Panc1 (cell line): ENCODE results near the gene ZNF782. TPM values are rescaled to one million over a fixed set of nuclear protein-coding genes. Genes with fewer than 3 reads are reported as not detected.

Experiments
- ATAC-seq: fragments of 200-7000 bp; cut with Tn5 transposase; 2 replicates; pipeline ENCODE4 v1.9.1; 2020; ENCODE audit warnings: mild to moderate bottlenecking, moderate library complexity
- BruUV-seq: library from RNA; stranded (reverse); fragments of 400-500 nt; replicated peaks from 2 replicates; lab custom pipeline; 2021; lab: Mats Ljungman, UMichigan
- CTCF ChIA-PET: fragments of 300-600 bp; sonication (Branson Sonifier 250); formaldehyde crosslinking; loops from one replicate; lab custom pipeline; 2022; ENCODE audit warnings: antibody characterized with exemption; lab: Charles Lee
- POLR2A ChIA-PET: fragments of 300-600 bp; sonication (Branson Sonifier 250); formaldehyde crosslinking; loops from one replicate; lab custom pipeline; 2022; ENCODE audit warnings: antibody characterized with exemption; lab: Charles Lee
- DNase-seq: peaks from one replicate; pipeline ENCODE4 v3.0.0-alpha.2; 2010; ENCODE audit warnings: low read depth, low spot score
- H3K27ac ChIP-seq: 2 replicates; pipeline ENCODE4 v1.5.1; 2011; ENCODE audit warnings: mild to moderate bottlenecking, low read length, inconsistent platforms
- H3K27me3 ChIP-seq: fragments of 200-500 bp; sonication (Bioruptor generic); 2 replicates; pipeline ENCODE4 v1.6.0; 2014; ENCODE audit warnings: low read length, inconsistent platforms; ENCODE audit not compliant: control insufficient read depth, insufficient read depth
- H3K36me3 ChIP-seq: fragments of 200-500 bp; sonication (Bioruptor generic); 2 replicates; pipeline ENCODE4 v1.5.1; 2014; ENCODE audit warnings: inconsistent platforms, mild to moderate bottlenecking, low read length, moderate library complexity; ENCODE audit not compliant: control insufficient read depth, insufficient read depth
- H3K4me1 ChIP-seq: 2 replicates; pipeline ENCODE4 v1.5.1; 2011; ENCODE audit warnings: inconsistent platforms, mild to moderate bottlenecking, low read length, moderate library complexity; ENCODE audit not compliant: control insufficient read depth, insufficient read depth
- H3K4me3 ChIP-seq, 2 experiments: 2 replicates each; pipeline ENCODE4 v1.5.1; 2011 to 2012; ENCODE audit warnings: low read depth in 2 of 2, low read length in 2 of 2, mild to moderate bottlenecking in 2 of 2, inconsistent platforms in 1 of 2, moderate library complexity in 1 of 2
- H3K9me3 ChIP-seq: fragments of 200-500 bp; sonication (Bioruptor generic); 2 replicates; pipeline ENCODE4 v1.5.1; 2014; ENCODE audit warnings: low read depth, mild to moderate bottlenecking, inconsistent platforms, low read length, moderate library complexity; ENCODE audit not compliant: control insufficient read depth, insufficient read depth
- CTCF ChIP-seq: fragments of 450-650 bp; IDR thresholded peaks from 2 replicates; pipeline ENCODE4 v1.5.1; 2017; ENCODE audit warnings: mild to moderate bottlenecking
- POLR2AphosphoS5 ChIP-seq: IDR thresholded peaks from 2 replicates; pipeline ENCODE4 v1.6.1; 2012; ENCODE audit warnings: mild to moderate bottlenecking, low read depth, low read length, moderate library complexity
- SIN3A ChIP-seq: IDR thresholded peaks from 2 replicates; pipeline ENCODE4 v1.6.1; 2012; ENCODE audit warnings: low read depth, mild to moderate bottlenecking, low read length, moderate library complexity, borderline replicate concordance; ENCODE audit not compliant: insufficient read depth
- TCF7L2 ChIP-seq: IDR thresholded peaks from 2 replicates; pipeline ENCODE4 v1.6.1; 2011; ENCODE audit warnings: mild to moderate bottlenecking, low read depth, low read length, inconsistent platforms
- in situ Hi-C: cut with HindIII; loops from 2 replicates; pipeline ENCODE4 v1.10.0; 2016; ENCODE audit warnings: low sequenced_read_pairs, low pct_unique_long_range_greater_than_20kb
- intact Hi-C: fragments of 100-400 bp; cut with micrococcal nuclease; formaldehyde crosslinking; loops from one replicate; pipeline ENCODE4 v1.10.0; 2022; ENCODE audit not compliant: unreplicated experiment
- total RNA-seq: library from RNA; stranded (reverse); gene quantifications from one replicate; pipeline ENCODE4 v1.2.1, GENCODE V29; 2021; ENCODE audit not compliant: unreplicated experiment
- TF ChIP-seq, protein P1 (sequence below), 2 experiments: IDR thresholded peaks; 2 replicates each; pipeline ENCODE4 v1.6.1; 2011 to 2012; ENCODE audit warnings: low read depth in 2 of 2, control low read depth in 1 of 2, low read length in 1 of 2, mild to moderate bottlenecking in 1 of 2, moderate library complexity in 1 of 2; ENCODE audit not compliant: insufficient read depth in 1 of 2

Gene ZNF782
- total RNA-seq, 1 experiment from 2014 or later = 3.3 TPM

DNA sequence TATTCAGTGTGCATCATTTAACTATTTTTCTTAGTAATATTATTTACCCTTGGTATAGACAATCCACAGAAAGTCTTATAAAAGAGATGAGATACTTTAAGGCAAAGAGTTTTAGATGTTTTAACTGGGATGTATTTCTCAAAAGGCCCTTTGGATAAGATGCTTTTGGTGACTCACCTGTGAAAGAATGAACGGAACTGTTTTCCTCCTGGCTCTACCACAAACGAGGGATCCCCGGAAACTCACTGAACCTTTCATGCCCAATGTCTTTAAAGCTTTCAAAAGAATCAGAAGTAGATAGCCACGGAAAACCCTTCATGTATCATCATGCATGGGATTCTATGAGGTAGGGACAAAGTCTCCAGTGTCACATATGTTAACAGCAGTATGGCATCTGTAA lies 1.6 kb downstream of the ZNF782 start:
- peaks cover 11% of the 10 kb centered on the region; the same call in 1 of the 2 replicates for H3K9me3 ChIP-seq
- peak overlapping the region in 1 of 2 experiments; percentile 78; a peak in 1 of 4 replicates for H3K4me3 ChIP-seq
- no peaks in the 10 kb centered on the region for H3K27me3 ChIP-seq
- peaks cover 4% of the 10 kb centered on the region; the same call in 1 of the 2 replicates for H3K36me3 ChIP-seq
- in situ Hi-C loops = no loop called here
- CTCF ChIA-PET = no interaction called here
- BruUV-seq = no TSS peak
- intact Hi-C loops = no loop called here
- no peak overlapping the region for H3K27ac ChIP-seq
- no peak for TF ChIP-seq CTCF
- TF ChIP-seq TCF7L2 = no peak
- no peak for TF ChIP-seq POLR2AphosphoS5
- TF ChIP-seq SIN3A = no peak
- TF ChIP-seq, protein P1, sequence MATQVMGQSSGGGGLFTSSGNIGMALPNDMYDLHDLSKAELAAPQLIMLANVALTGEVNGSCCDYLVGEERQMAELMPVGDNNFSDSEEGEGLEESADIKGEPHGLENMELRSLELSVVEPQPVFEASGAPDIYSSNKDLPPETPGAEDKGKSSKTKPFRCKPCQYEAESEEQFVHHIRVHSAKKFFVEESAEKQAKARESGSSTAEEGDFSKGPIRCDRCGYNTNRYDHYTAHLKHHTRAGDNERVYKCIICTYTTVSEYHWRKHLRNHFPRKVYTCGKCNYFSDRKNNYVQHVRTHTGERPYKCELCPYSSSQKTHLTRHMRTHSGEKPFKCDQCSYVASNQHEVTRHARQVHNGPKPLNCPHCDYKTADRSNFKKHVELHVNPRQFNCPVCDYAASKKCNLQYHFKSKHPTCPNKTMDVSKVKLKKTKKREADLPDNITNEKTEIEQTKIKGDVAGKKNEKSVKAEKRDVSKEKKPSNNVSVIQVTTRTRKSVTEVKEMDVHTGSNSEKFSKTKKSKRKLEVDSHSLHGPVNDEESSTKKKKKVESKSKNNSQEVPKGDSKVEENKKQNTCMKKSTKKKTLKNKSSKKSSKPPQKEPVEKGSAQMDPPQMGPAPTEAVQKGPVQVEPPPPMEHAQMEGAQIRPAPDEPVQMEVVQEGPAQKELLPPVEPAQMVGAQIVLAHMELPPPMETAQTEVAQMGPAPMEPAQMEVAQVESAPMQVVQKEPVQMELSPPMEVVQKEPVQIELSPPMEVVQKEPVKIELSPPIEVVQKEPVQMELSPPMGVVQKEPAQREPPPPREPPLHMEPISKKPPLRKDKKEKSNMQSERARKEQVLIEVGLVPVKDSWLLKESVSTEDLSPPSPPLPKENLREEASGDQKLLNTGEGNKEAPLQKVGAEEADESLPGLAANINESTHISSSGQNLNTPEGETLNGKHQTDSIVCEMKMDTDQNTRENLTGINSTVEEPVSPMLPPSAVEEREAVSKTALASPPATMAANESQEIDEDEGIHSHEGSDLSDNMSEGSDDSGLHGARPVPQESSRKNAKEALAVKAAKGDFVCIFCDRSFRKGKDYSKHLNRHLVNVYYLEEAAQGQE (IDR thresholded peaks at IDR 0.05; ENCODE audit: insufficient read depth in 1 of 2, low read depth in 2 of 2, low read length in 1 of 2) = no peak
- DNase-seq (no peak), ATAC-seq (no peak)
- peaks cover 9% of the 10 kb centered on the region for H3K4me1 ChIP-seq
- POLR2A ChIA-PET = no interaction called here

GRCh38 chr9:96844040-96844439 lies 10.3 kb downstream of the ZNF782 start:
- intact Hi-C loops (no loop called here), in situ Hi-C loops (no loop called here)
- DNase-seq = no peak
- H3K27me3 ChIP-seq = no peaks in the 10 kb centered on the region
- peaks cover 67% of the 10 kb centered on the region; the same call in 1 of the 2 replicates for H3K9me3 ChIP-seq
- TF ChIP-seq TCF7L2 (no peak), POLR2AphosphoS5 (no peak), SIN3A (no peak), CTCF (no peak)
- TF ChIP-seq, protein P1 (IDR thresholded peaks at IDR 0.05; ENCODE audit: insufficient read depth in 1 of 2, low read depth in 2 of 2, low read length in 1 of 2) = no peak
- ChIA-PET POLR2A (interaction anchor here (0.5 kb wide), 1 partner anchor 163 kb away, joined by 3 read pairs; no protein-coding TSS in a partner anchor), CTCF (no interaction called here)
- no peak overlapping the region for H3K4me3 ChIP-seq
- H3K27ac ChIP-seq = no peak overlapping the region
- H3K36me3 ChIP-seq = no peaks in the 10 kb centered on the region
- no TSS peak for BruUV-seq
- H3K4me1 ChIP-seq = no peaks in the 10 kb centered on the region
- ATAC-seq = no peak
